Esophagus (tissue), 2 donors: Measurements from ENCODE around the gene TEAD3. TPM values are rescaled to one million over a fixed set of nuclear protein-coding genes. Genes with fewer than 3 reads are reported as not detected.

ENCODE experiments used
- H3K27ac ChIP-seq, 2 donors: one replicate each; pipeline ENCODE4 v1.5.1; 2013; ENCODE audit warnings: low read depth in 2 of 2, mild to moderate bottlenecking in 2 of 2, inconsistent platforms in 1 of 2, low read length in 1 of 2, moderate library complexity in 1 of 2
- H3K27me3 ChIP-seq, 2 donors: one replicate each; pipeline ENCODE4 v1.6.1; 2013; ENCODE audit warnings: low read length in 2 of 2, control low read depth in 1 of 2, mild to moderate bottlenecking in 1 of 2; ENCODE audit not compliant: insufficient read depth in 2 of 2, control insufficient read depth in 1 of 2
- H3K36me3 ChIP-seq, 2 donors: one replicate each; pipeline ENCODE4 v1.6.1; 2013; ENCODE audit warnings: low read length in 1 of 2; ENCODE audit not compliant: control insufficient read depth in 2 of 2, insufficient read depth in 2 of 2
- H3K4me1 ChIP-seq, 2 donors: one replicate each; pipeline ENCODE4 v1.6.1; 2013; ENCODE audit warnings: low read length in 1 of 2; ENCODE audit not compliant: control insufficient read depth in 2 of 2, insufficient read depth in 2 of 2
- H3K4me3 ChIP-seq, 2 donors: one replicate each; pipeline ENCODE4 v1.5.1; 2013; ENCODE audit warnings: low read length in 2 of 2, mild to moderate bottlenecking in 2 of 2, low read depth in 1 of 2, moderate library complexity in 1 of 2
- H3K9me3 ChIP-seq, 2 donors: one replicate each; pipeline ENCODE4 v1.6.1; 2013; ENCODE audit warnings: mild to moderate bottlenecking in 2 of 2, low read depth in 1 of 2, low read length in 1 of 2, moderate library complexity in 1 of 2; ENCODE audit not compliant: control insufficient read depth in 2 of 2, insufficient read depth in 1 of 2
- WGBS, 2 donors: extraction: QIAGEN DNeasy Blood & Tissue Kit; methylation state at CpG; one replicate each; pipeline ENCODE4 v1.1.7; 2013; 5-methylcytosine and 5-hydroxymethylcytosine counted together
- polyA plus RNA-seq, 2 donors: library from polyadenylated mRNA; stranded (reverse); fragments of 200-250 nt; gene quantifications; one replicate each; pipeline ENCODE4 v1.2.3, GENCODE V29; 2013
- donor health status: healthy with polysubstance abuse.
- donor health status: Bipolar disorder and iron deficiency.

The TEAD3 gene
- polyA plus RNA-seq, 2 donors: 28.6 to 29.1 TPM

DNA sequence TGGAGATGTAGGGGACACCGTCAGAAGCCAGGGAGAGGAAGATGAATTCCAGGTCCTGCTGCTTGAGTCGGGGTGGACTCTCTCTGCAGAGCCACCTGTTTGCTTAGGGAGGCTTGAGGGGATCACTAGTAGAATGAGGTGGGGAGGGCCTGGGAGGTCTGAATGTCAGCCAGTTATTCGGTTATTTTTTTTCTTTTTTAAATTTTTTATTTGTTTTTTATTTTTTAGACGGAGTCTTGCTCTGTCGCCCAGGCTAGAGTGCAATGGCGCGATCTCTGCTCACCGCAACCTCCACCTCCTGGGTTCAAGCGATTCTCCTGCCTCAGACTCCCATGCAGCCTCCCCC, 8.4 kb downstream of the TEAD3 start:
- no peaks in the 10 kb centered on the region for H3K27me3 ChIP-seq
- H3K4me1 ChIP-seq: peaks cover 17 to 63% of the 10 kb centered on the region in 2 donors
- peaks cover 0 to 16% of the 10 kb centered on the region in 2 donors for H3K36me3 ChIP-seq
- H3K27ac ChIP-seq: peak overlapping the region; percentile 93 to 98
- 66 to 68% methylated on average over 9 of the region's 9 CpGs for WGBS, 2 donors
- H3K4me3 ChIP-seq: no peak overlapping the region
- no peaks in the 10 kb centered on the region for H3K9me3 ChIP-seq

DNA sequence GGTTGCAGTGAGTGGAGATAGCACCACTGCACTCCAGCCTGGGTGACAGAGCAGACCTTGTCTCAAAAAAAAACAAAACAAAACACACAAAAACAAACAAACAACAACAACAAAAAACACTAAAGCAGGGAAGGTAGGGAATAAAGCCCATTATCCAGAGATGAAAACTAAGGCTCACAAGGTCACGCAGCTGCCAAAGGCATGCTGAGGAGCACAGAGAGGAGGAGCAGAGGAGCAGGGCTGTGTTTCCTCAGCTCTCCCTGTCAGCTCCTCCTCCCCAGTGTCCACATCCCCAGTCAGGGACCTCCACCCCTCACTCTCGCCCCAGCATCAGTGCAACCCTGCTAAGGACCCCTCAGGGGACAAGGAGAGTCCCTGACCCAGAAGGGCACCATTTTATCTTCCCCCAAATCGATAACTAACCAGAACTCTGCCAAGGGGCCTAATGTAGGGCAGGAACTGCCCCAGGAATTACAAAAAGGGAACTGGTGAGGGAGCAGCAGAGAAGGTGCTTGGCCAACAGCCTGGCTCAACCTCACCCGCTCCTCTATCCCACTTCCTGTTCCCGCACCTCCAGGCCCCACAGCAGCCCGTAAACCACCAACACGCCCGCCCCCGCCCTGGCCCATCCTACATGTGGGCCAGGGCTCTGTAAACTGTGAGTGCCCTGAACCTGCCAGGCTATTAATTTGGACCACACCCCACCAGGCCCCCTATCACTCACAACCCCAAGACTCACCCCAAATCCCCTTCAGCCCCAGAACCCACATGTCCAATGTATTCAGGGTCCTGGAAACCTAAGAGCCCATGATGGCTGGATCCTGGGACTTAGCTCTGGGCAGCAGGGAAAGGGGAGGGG, 9.0 kb downstream of the TEAD3 start:
- Histone ChIP-seq H3K4me1 (peaks cover 17 to 59% of the 10 kb centered on the region in 2 donors), H3K27me3 (no peaks in the 10 kb centered on the region), H3K27ac (peak overlapping the region; percentile 93 to 98), H3K4me3 (no peak overlapping the region), H3K9me3 (no peaks in the 10 kb centered on the region), H3K36me3 (peaks cover under 1 to 14% of the 10 kb centered on the region in 2 donors)
- WGBS, 2 donors: 18 to 38% methylated on average over 9 of the region's 9 CpGs

DNA sequence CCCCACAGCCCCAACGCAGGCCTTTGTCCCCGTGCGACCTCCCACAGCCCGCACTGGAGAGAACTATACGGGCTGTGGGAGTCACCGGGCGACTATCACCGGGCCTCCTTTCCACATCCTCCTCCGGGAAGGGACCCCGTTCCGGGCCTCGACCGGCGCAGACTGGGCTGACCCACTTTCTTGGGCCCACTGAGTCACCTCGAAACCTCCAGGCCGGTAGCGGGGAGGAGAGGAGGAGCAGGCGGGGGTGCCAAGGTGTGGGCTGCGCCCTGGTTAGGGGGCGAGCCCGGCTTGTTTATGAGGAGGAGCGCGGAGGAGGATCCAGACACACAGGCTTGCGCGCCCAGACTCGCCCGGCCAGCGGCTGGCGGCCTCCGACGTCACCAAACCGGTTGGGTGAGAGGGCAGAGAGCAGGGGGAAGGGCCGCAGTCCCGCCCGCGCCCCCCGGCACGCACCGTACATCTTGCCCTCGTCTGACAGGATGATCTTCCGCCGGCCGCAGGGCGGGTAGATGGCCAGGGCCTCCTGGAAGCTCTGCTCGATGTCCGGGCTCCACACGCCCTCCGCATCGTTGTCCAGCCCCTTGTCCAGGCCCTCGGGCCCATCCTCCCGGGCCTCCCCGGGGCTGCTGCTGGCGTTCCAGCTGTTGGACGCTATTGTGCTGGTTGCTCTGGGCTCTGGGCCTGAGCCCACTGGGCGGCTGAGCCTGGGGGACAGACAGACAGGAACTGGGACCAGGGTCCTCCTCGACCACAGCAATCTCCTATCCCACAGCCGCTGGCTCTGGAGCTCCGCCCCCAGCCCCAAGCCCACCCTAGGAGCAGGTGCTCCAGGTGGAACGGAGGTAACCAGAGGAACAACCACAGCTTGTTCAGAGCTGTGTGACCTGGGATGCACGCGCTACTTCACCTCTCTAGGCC, 10.6 kb downstream of the TEAD3 start:
- no peaks in the 10 kb centered on the region for H3K27me3 ChIP-seq
- H3K36me3 ChIP-seq: peaks cover 3 to 16% of the 10 kb centered on the region in 2 donors
- H3K4me3 ChIP-seq: peak overlapping the region; percentile 17 to 23
- peak overlapping the region; percentile 90 to 93 for H3K27ac ChIP-seq
- H3K4me1 ChIP-seq: peaks cover 6 to 43% of the 10 kb centered on the region in 2 donors
- H3K9me3 ChIP-seq: no peaks in the 10 kb centered on the region
- 36 to 37% methylated on average over 52 to 61 of the region's 61 CpGs for WGBS, 2 donors

DNA sequence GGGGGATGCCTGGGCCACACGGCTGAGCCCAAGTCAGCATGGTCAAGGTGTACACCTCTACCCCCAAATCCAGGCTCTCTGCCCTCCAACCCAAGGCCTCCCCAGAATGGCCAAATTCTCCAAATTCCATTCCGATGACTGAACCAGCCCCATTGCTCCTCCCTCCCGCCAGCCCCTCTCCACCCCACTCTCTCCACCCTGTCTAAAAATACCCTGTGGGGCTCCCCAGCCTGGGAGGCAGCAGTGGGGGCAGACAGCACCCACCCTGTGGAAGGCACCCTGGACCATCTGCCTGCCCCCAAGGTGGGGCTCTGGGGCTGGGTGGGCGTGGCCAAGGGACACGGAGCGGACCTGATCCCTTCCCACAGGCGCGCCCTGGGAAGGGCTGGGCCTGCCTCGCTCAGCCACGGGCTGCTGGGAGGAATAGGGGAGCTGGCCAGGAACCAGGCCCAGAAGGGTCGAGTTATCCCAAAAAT, 11.4 kb downstream of the TEAD3 start:
- WGBS, 2 donors: 26 to 44% methylated on average over 11 of the region's 11 CpGs
- Histone ChIP-seq H3K36me3 (peaks cover 3 to 16% of the 10 kb centered on the region in 2 donors), H3K4me1 (peaks cover 5 to 36% of the 10 kb centered on the region in 2 donors), H3K9me3 (no peaks in the 10 kb centered on the region), H3K4me3 (peak overlapping the region in 1 of 2 donors; percentile 23), H3K27me3 (no peaks in the 10 kb centered on the region), H3K27ac (peak overlapping the region; percentile 90 to 93)

DNA sequence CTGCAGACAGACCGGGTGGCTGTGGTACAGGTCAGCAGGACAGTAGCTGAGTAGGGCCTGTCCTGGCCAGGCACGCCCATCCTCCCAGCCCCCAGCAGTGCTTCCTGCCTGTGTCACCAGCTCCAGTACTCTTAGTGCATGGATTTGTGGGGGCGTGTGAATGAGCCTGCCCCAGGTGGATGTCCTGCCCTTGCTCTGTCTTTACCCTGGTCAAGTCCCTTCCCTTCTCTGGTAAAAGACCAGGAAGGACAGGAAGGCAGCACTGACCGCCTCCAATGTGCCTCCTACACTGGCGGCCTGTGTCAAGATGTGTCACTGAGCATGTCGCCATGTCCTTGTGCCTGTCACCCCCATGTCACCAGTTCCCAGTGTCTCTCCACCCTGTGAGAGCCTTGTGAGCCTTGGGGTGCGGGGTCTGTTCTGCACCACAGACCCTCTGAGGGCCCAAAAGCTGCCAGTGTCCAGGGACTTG, 11.9 kb downstream of the TEAD3 start:
- no peak overlapping the region for H3K4me3 ChIP-seq
- no peaks in the 10 kb centered on the region for H3K9me3 ChIP-seq
- no peaks in the 10 kb centered on the region for H3K27me3 ChIP-seq
- peak overlapping the region; percentile 90 to 93 for H3K27ac ChIP-seq
- H3K4me1 ChIP-seq: peaks cover 5 to 33% of the 10 kb centered on the region in 2 donors
- H3K36me3 ChIP-seq: peaks cover 6 to 16% of the 10 kb centered on the region in 2 donors
- 76% methylated on average over 7 of the region's 7 CpGs for WGBS, 2 donors

DNA sequence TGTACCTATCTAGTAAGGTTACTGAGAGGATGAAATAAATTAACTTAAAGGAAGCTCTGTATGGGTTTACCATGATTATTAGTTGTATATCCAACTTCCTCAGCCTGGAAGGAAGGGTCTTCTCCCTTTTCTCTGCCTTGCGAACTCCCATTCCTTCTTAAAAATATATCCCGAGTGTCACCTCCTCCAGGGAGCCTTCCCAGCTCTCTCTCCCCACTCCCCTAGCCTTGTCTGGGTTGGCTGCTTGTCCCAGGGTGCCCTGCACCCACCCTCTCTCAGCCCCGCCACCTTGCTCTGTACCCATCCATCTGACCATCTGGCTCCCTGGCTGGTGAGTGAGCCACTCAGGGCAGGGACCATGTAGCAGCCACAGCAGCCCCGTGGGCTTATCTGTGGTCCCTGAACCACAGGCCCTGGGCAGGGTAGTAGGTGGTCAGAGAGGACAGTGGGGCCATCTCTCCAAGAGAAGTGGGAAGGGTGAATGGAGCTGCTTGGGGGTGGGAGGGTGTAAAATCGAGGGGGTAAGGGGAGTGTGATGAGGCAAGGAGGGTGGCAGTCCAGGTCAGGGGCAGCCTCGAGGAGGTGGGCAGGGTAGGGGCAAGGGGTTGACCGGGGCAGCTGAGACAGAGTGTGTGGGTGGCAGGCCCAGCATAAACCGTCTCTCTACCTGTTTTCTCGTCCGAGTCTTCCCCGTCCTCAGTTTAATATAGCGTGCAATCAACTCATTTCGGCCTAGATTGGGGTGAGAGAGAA, 12.8 kb downstream of the TEAD3 start:
- peak overlapping the region; percentile 3 to 90 for H3K27ac ChIP-seq
- H3K36me3 ChIP-seq: peaks cover 6 to 19% of the 10 kb centered on the region in 2 donors
- WGBS, 2 donors: 74 to 83% methylated on average over 13 of the region's 13 CpGs
- peaks cover 2 to 31% of the 10 kb centered on the region in 2 donors for H3K4me1 ChIP-seq
- H3K4me3 ChIP-seq: no peak overlapping the region
- no peaks in the 10 kb centered on the region for H3K27me3 ChIP-seq
- H3K9me3 ChIP-seq: no peaks in the 10 kb centered on the region

DNA sequence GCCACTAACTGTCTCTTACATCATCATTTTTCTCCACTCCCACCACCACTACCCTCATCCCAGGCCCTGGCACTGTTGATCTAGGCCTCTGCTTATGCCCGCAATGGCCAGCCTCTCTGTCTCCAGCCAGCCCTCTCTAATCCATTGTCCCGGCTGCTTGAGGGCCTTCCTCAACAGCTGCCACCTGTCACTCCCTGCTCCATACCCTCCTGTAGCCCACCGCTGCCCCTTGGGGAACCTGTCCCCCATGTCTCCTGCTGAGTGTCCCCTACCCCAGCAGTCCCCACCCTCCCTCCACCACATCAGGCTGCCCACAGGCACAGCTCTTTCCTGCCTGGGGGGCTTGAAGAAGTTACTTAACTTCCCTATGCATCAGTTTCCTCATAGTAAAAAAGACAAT, 13.4 kb downstream of the TEAD3 start:
- WGBS, 2 donors: 86 to 87% methylated on average over 3 of the region's 3 CpGs
- Histone ChIP-seq H3K27ac (peak overlapping the region in 1 of 2 donors; percentile 48), H3K9me3 (peaks cover 0 to under 1% of the 10 kb centered on the region in 2 donors), H3K4me3 (no peak overlapping the region), H3K4me1 (peaks cover 2 to 31% of the 10 kb centered on the region in 2 donors), H3K36me3 (peaks cover 6 to 20% of the 10 kb centered on the region in 2 donors), H3K27me3 (no peaks in the 10 kb centered on the region)

DNA sequence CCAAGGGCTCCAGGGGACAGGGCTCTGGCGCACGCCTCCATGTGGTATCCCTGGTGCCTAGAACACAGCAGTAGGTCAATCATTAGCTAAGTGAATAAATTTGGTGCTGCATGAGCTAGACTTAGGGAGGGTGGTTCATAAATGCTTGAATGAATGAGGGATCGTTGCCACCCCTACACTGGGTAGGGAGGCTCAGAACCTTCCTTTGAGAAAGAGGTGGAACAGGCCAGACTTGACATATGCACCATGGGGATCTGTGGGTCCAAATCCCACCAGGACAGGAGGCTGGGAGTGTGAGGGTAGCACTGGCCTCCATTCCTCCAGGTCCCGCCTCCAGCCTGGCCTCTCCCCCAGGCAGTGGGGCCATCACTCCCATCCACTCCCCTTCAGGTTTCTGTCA, 13.8 kb downstream of the TEAD3 start:
- Histone ChIP-seq H3K27me3 (no peaks in the 10 kb centered on the region), H3K4me3 (no peak overlapping the region), H3K27ac (peak overlapping the region; percentile 5 to 48), H3K4me1 (peaks cover 0 to 27% of the 10 kb centered on the region in 2 donors), H3K9me3 (peaks cover 0 to 4% of the 10 kb centered on the region in 2 donors), H3K36me3 (peaks cover 6 to 24% of the 10 kb centered on the region in 2 donors)
- 94 to 97% methylated on average over 4 of the region's 4 CpGs for WGBS, 2 donors

DNA sequence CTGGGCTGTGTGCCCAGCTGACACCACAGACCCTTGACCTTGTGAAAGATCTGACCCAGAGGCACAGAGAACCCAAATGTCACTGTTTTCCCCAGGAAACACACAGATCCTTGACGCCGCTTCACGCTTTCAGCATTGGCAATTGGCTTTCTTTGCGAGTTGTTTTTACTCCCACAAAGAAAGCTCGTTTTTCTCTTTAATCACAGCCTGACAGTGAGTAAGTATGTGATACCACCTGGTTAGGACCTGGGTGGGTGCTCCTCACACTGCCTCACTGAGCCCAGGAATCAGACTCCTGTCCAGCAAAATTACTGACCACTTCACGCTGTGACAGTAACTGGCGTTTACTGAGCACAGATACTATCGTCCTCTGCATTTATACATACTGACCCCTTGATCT, 15.7 kb downstream of the TEAD3 start:
- Histone ChIP-seq H3K27me3 (no peaks in the 10 kb centered on the region), H3K27ac (no peak overlapping the region), H3K9me3 (peaks cover 0 to 4% of the 10 kb centered on the region in 2 donors), H3K4me1 (peaks cover 0 to 17% of the 10 kb centered on the region in 2 donors), H3K4me3 (no peak overlapping the region), H3K36me3 (peaks cover 6 to 31% of the 10 kb centered on the region in 2 donors)
- WGBS, 2 donors: 81 to 84% methylated on average over 8 of the region's 8 CpGs
